Measurements from ENCODE around the gene NUMB. TPM values are rescaled to one million over a fixed set of nuclear protein-coding genes. Genes with fewer than 3 reads are reported as not detected.
A peak's percentile ranks its signal among the peaks of the same experiment; 100 is the strongest.

Gene NUMB
- total RNA-seq, 2 donors from 2014 or later: 79.9 to 85.2 TPM

GRCh38 chr14:73234029-73234428, 224.3 kb downstream of the NUMB start:
- 91 to 95% methylated on average over 3 to 5 of the region's 5 CpGs for WGBS, 2 experiments (ENCODE audit: insufficient coverage in 1 of 2, insufficient read length in 1 of 2)
- H3K9me3 ChIP-seq (ENCODE audit: control insufficient read depth, low read length): no peaks in the 10 kb centered on the region
- Mint-ChIP-seq H3K4me3 (no peak overlapping the region), H3K27ac (no peak overlapping the region), H3K27me3 (ENCODE audit: insufficient read depth) (peaks cover 42% of the 10 kb centered on the region), H3K9me3 (no peaks in the 10 kb centered on the region), H3K4me1 (peaks cover 50% of the 10 kb centered on the region), H3K36me3 (ENCODE audit: low read depth) (no peaks in the 10 kb centered on the region)
- H3K27me3 ChIP-seq (ENCODE audit: control insufficient read depth, insufficient read depth, low read length, poor library complexity, severe bottlenecking): peaks cover 30% of the 10 kb centered on the region
- no peak overlapping the region for H3K9ac ChIP-seq (ENCODE audit: extremely low read depth, low read length, poor library complexity, severe bottlenecking)
- no peak for DNase-seq
- H3K27ac ChIP-seq (ENCODE audit: low read depth, low read length): no peak overlapping the region
- H3K36me3 ChIP-seq (ENCODE audit: control insufficient read depth, insufficient read depth, low read length): peaks cover 3% of the 10 kb centered on the region
- peaks cover 35% of the 10 kb centered on the region for H3K4me1 ChIP-seq (ENCODE audit: control insufficient read depth, insufficient read depth, low read length)
- no peak overlapping the region for H3K4me3 ChIP-seq (ENCODE audit: low read length)
- TF ChIP-seq, protein P1, sequence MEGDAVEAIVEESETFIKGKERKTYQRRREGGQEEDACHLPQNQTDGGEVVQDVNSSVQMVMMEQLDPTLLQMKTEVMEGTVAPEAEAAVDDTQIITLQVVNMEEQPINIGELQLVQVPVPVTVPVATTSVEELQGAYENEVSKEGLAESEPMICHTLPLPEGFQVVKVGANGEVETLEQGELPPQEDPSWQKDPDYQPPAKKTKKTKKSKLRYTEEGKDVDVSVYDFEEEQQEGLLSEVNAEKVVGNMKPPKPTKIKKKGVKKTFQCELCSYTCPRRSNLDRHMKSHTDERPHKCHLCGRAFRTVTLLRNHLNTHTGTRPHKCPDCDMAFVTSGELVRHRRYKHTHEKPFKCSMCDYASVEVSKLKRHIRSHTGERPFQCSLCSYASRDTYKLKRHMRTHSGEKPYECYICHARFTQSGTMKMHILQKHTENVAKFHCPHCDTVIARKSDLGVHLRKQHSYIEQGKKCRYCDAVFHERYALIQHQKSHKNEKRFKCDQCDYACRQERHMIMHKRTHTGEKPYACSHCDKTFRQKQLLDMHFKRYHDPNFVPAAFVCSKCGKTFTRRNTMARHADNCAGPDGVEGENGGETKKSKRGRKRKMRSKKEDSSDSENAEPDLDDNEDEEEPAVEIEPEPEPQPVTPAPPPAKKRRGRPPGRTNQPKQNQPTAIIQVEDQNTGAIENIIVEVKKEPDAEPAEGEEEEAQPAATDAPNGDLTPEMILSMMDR (conservative IDR thresholded peaks at IDR 0.05): no peak

- H3K36me3 Mint-ChIP-seq (ENCODE audit: low read depth): no peaks in the 10 kb centered on the region
- no peaks in the 10 kb centered on the region for H3K9me3 ChIP-seq (ENCODE audit: control insufficient read depth, low read length)
- no peaks in the 10 kb centered on the region for H3K9me3 Mint-ChIP-seq
- H3K27ac Mint-ChIP-seq: no peak overlapping the region
- H3K4me3 Mint-ChIP-seq: no peak overlapping the region
- H3K4me1 Mint-ChIP-seq: peaks cover 47% of the 10 kb centered on the region
- no peak overlapping the region for H3K9ac ChIP-seq (ENCODE audit: extremely low read depth, low read length, poor library complexity, severe bottlenecking)
- H3K27me3 Mint-ChIP-seq (ENCODE audit: insufficient read depth): peaks cover 37% of the 10 kb centered on the region
- no peak overlapping the region for H3K27ac ChIP-seq (ENCODE audit: low read depth, low read length)
- 95% methylated on average over 10 of the region's 10 CpGs for WGBS, 2 experiments (ENCODE audit: insufficient coverage in 1 of 2, insufficient read length in 1 of 2)
- TF ChIP-seq, protein P1 (conservative IDR thresholded peaks at IDR 0.05): no peak
- H3K36me3 ChIP-seq (ENCODE audit: control insufficient read depth, insufficient read depth, low read length): peaks cover 3% of the 10 kb centered on the region
- H3K27me3 ChIP-seq (ENCODE audit: control insufficient read depth, insufficient read depth, low read length, poor library complexity, severe bottlenecking): peaks cover 25% of the 10 kb centered on the region
- peaks cover 34% of the 10 kb centered on the region for H3K4me1 ChIP-seq (ENCODE audit: control insufficient read depth, insufficient read depth, low read length)
- H3K4me3 ChIP-seq (ENCODE audit: low read length): no peak overlapping the region
- DNase-seq: no peak
Measured at GRCh38 chr14:73233564-73233963, 224.8 kb downstream of the NUMB start.

GRCh38 chr14:73232984-73233383, 225.4 kb downstream of the NUMB start:
- TF ChIP-seq, protein P1 (conservative IDR thresholded peaks at IDR 0.05): peak; percentile 14
- H3K9ac ChIP-seq (ENCODE audit: extremely low read depth, low read length, poor library complexity, severe bottlenecking): no peak overlapping the region
- 88 to 96% methylated on average over 8 of the region's 8 CpGs for WGBS, 2 experiments (ENCODE audit: insufficient coverage in 1 of 2, insufficient read length in 1 of 2)
- H3K9me3 ChIP-seq (ENCODE audit: control insufficient read depth, low read length): no peaks in the 10 kb centered on the region
- Mint-ChIP-seq H3K36me3 (ENCODE audit: low read depth) (peaks cover 3% of the 10 kb centered on the region), H3K9me3 (no peaks in the 10 kb centered on the region), H3K4me1 (peaks cover 49% of the 10 kb centered on the region), H3K4me3 (no peak overlapping the region), H3K27me3 (ENCODE audit: insufficient read depth) (peaks cover 32% of the 10 kb centered on the region), H3K27ac (no peak overlapping the region)
- H3K36me3 ChIP-seq (ENCODE audit: control insufficient read depth, insufficient read depth, low read length): peaks cover 3% of the 10 kb centered on the region
- peaks cover 34% of the 10 kb centered on the region for H3K4me1 ChIP-seq (ENCODE audit: control insufficient read depth, insufficient read depth, low read length)
- H3K4me3 ChIP-seq (ENCODE audit: low read length): no peak overlapping the region
- H3K27me3 ChIP-seq (ENCODE audit: control insufficient read depth, insufficient read depth, low read length, poor library complexity, severe bottlenecking): peaks cover 19% of the 10 kb centered on the region
- H3K27ac ChIP-seq (ENCODE audit: low read depth, low read length): no peak overlapping the region
- DNase-seq: no peak
